ENCODE measurements around the gene RUNDC1. TPM values are rescaled to one million over a fixed set of nuclear protein-coding genes. Genes with fewer than 3 reads are reported as not detected.

Gene RUNDC1
- total and polyA plus RNA-seq, 2 of the 8 experiments (the other 6 are each of a cell fraction or from before 2014, with no cell fraction given), result 7.9 to 11.9 TPM

DNA sequence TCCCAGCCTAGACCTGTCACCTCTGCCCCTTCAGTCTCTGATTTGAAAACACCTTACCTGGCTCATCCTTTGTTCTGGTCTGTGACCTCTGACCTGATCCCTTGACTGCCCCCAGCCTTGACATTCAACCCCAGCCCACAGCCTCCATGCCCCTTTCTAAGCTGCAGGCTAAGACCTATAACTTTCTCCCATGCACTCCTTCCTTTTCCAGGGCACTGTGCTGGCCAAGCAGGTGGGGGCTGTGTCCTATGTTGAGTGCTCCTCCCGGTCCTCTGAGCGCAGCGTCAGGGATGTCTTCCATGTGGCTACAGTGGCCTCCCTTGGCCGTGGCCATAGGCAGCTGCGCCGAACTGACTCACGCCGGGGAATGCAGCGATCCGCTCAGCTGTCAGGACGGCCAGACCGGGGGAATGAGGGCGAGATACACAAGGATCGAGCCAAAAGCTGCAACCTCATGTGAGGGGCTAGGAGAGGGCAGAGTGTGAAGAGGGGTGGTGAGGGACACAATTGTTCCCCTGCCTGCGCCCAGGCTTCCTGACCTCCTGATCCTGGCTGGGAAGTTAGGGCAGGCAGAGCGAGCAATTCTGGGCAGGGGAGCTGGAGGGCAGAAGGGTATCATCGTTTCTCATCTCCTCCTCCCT lies 48.0 kb downstream of the RUNDC1 start:
- Histone ChIP-seq H3K9me3 (ENCODE audit: insufficient read depth in 2 of 2, low read depth in 1 of 2, low read length in 1 of 2) (no peaks in the 10 kb centered on the region), H3K27me3 (replicated peaks in 1 of 4; ENCODE audit: control insufficient read depth in 3 of 4, extremely low read depth in 1 of 4, insufficient read depth in 3 of 4, low read length in 3 of 4) (no peaks in the 10 kb centered on the region), H2AK5ac (ENCODE audit: low read depth, low read length) (peak overlapping the region; percentile 75), H3K4ac (replicated peaks; ENCODE audit: insufficient read length, low read depth, low read length) (no peak overlapping the region), H3K9ac (replicated peaks in 1 of 4; ENCODE audit: extremely low read depth in 1 of 4, low read depth in 3 of 4, low read length in 3 of 4) (no peak overlapping the region), H2BK5ac (ENCODE audit: low read depth, low read length) (peak overlapping the region; percentile 75), H2BK120ac (replicated peaks; ENCODE audit: low read depth, low read length) (no peak overlapping the region), H3K18ac (ENCODE audit: extremely low read depth, low read length) (peak overlapping the region; percentile 67), H4K8ac (ENCODE audit: extremely low read depth, insufficient read depth, low read length) (no peak overlapping the region), H3K36me3 (ENCODE audit: control insufficient read depth in 2 of 4, insufficient read depth in 4 of 4, low read length in 3 of 4) (peaks cover 0 to 22% (median 4%) of the 10 kb centered on the region in 4 experiments; a peak in 2 of 8 replicates), H2BK20ac (ENCODE audit: low read length) (peak overlapping the region; percentile 15), H3K14ac (ENCODE audit: insufficient read length) (no peak overlapping the region), H2AFZ (ENCODE audit: low read length) (no peak overlapping the region), H2BK12ac (ENCODE audit: low read depth, low read length) (peak overlapping the region; percentile 92; the same call in 1 of the 2 replicates), H4K91ac (replicated peaks; ENCODE audit: insufficient read length, low read length) (peak overlapping the region; percentile 54), H3K23ac (ENCODE audit: insufficient read length) (no peak overlapping the region), H3K4me2 (ENCODE audit: insufficient read depth in 1 of 2, low read depth in 2 of 2, low read length in 2 of 2) (peak overlapping the region; percentile 64 to 69), H3K4me3 (ENCODE audit: extremely low read depth in 1 of 4, insufficient read depth in 2 of 4, low read depth in 3 of 4, low read length in 4 of 4) (no peak overlapping the region), H4K5ac (ENCODE audit: insufficient read length, low read depth, low read length) (no peak overlapping the region), H3K27ac (ENCODE audit: low read depth, low read length) (no peak overlapping the region; the same call in 1 of the 2 replicates), H3K79me1 (ENCODE audit: low read depth, low read length) (no peaks in the 10 kb centered on the region; the same call in 1 of the 2 replicates), H3K4me1 (replicated peaks in 1 of 4; ENCODE audit: control insufficient read depth in 3 of 4, insufficient read depth in 4 of 4, low read length in 3 of 4) (peaks cover 16 to 24% (median 18%) of the 10 kb centered on the region in 4 experiments), H2BK15ac (ENCODE audit: low read length) (peak overlapping the region; percentile 88; the same call in 1 of the 2 replicates), H3K56ac (replicated peaks; ENCODE audit: insufficient read length, low read depth, low read length) (no peak overlapping the region), H4K20me1 (replicated peaks in 1 of 2; ENCODE audit: control insufficient read depth in 1 of 2, insufficient read depth in 2 of 2, low read length in 2 of 2) (no peaks in the 10 kb centered on the region), H3K79me2 (ENCODE audit: control insufficient read depth in 1 of 2, insufficient read depth in 2 of 2, low read length in 2 of 2) (peaks cover 0 to 6% of the 10 kb centered on the region in 2 experiments; a peak in 2 of 4 replicates), H3K23me2 (ENCODE audit: low read depth, low read length) (peaks cover 3% of the 10 kb centered on the region; the same call in 1 of the 2 replicates)
- WGBS, 2 experiments (ENCODE audit: extremely low coverage in 1 of 2, insufficient coverage in 1 of 2, insufficient read length in 1 of 2, insufficient replicate concordance in 2 of 2, low coverage in 1 of 2, low lambda C conversion rate in 2 of 2, missing lambda C conversion rate in 1 of 2), result 93% methylated on average over 17 of the region's 17 CpGs; no CpG with 5 or more reads in 1 of the 2 experiments
- FAIRE-seq (no peak), DNase-seq (ENCODE audit: low read depth in 1 of 2, low spot score in 2 of 2) (no peak)
- ChIA-PET POLR2A (ENCODE audit: partially characterized antibody) (interaction anchor here (1.3 to 10.8 kb wide), 4 partner anchors 13 to 287 kb away, joined by 3 to 61 read pairs (median 16); partner anchors contain the start of gene RPL27), CTCF (ENCODE audit: partially characterized antibody) (interaction anchor here (1.0 to 1.6 kb wide), 3 partner anchors 12 to 281 kb away, joined by 3 to 5 read pairs (median 4); no protein-coding TSS in a partner anchor)
- TF ChIP-seq RNF2 (IDR thresholded peaks at IDR 0.05; ENCODE audit: borderline replicate concordance, low read depth, low read length, missing control alignments, poor library complexity, severe bottlenecking) (no peak), CHD1 (IDR thresholded peaks at IDR 0.05; ENCODE audit: low read depth, low read length) (no peak), CEBPB (IDR thresholded peaks at IDR 0.05; ENCODE audit: low read depth, low read length) (no peak), GABPA (IDR thresholded peaks at IDR 0.05; ENCODE audit: borderline replicate concordance, insufficient read depth, low read length) (no peak), CBX5 (IDR thresholded peaks at IDR 0.05; ENCODE audit: low read depth, low read length) (no peak), RAD21 (IDR thresholded peaks at IDR 0.05 in 1 of 2, conservative IDR thresholded peaks at IDR 0.05 in 1 of 2; ENCODE audit: low read depth in 2 of 2, low read length in 2 of 2) (no peak), SP4 (IDR thresholded peaks at IDR 0.05; ENCODE audit: low read length) (no peak), SP1 (IDR thresholded peaks at IDR 0.05; ENCODE audit: low read depth, low read length) (no peak), NRF1 (IDR thresholded peaks at IDR 0.05; ENCODE audit: low read depth, low read length) (no peak)
- TF ChIP-seq, protein P1, sequence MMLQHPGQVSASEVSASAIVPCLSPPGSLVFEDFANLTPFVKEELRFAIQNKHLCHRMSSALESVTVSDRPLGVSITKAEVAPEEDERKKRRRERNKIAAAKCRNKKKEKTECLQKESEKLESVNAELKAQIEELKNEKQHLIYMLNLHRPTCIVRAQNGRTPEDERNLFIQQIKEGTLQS (IDR thresholded peaks at IDR 0.05; ENCODE audit: insufficient read depth, low read depth, low read length), result no peak
- TF ChIP-seq, protein P2, sequence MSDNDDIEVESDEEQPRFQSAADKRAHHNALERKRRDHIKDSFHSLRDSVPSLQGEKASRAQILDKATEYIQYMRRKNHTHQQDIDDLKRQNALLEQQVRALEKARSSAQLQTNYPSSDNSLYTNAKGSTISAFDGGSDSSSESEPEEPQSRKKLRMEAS (IDR thresholded peaks at IDR 0.05), result no peak
